Measurements from ENCODE around the gene MRLN.

The MRLN gene

DNA sequence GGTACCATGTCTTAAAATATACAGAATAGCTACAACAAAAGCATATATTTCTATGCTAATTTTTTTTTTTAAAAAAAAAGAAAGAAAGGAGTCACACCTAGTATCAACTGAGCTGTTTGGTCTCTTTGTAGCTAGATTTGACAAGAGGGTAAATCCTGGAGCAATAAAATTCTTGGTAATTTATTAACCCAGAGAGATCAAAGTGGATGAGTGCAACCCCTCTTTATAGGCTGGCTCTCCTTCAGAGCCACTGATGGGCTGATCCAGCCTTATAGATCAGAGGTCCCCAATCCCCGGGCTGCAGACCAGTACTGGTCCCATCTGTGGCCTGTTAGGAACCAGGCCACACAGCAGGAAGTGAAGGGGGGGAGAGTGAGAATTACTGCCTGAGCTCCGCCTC lies 19.8 kb upstream of the MRLN start:
- DNase-seq (ENCODE audit: low read depth in 1 of 2, low spot score in 1 of 2): no peak
- TF ChIP-seq, protein P1, sequence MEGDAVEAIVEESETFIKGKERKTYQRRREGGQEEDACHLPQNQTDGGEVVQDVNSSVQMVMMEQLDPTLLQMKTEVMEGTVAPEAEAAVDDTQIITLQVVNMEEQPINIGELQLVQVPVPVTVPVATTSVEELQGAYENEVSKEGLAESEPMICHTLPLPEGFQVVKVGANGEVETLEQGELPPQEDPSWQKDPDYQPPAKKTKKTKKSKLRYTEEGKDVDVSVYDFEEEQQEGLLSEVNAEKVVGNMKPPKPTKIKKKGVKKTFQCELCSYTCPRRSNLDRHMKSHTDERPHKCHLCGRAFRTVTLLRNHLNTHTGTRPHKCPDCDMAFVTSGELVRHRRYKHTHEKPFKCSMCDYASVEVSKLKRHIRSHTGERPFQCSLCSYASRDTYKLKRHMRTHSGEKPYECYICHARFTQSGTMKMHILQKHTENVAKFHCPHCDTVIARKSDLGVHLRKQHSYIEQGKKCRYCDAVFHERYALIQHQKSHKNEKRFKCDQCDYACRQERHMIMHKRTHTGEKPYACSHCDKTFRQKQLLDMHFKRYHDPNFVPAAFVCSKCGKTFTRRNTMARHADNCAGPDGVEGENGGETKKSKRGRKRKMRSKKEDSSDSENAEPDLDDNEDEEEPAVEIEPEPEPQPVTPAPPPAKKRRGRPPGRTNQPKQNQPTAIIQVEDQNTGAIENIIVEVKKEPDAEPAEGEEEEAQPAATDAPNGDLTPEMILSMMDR (IDR thresholded peaks at IDR 0.05; ENCODE audit: insufficient read depth, low read length): no peak
- TF ChIP-seq REST (IDR thresholded peaks at IDR 0.05; ENCODE audit: insufficient replicate concordance, low read depth) (no peak), POLR2AphosphoS5 (IDR thresholded peaks at IDR 0.05; ENCODE audit: low read depth) (no peak), SPI1 (IDR thresholded peaks at IDR 0.05; ENCODE audit: borderline replicate concordance, low read depth) (no peak)
- H3K27ac ChIP-seq (replicated peaks): no peak overlapping the region
- H3K27me3 ChIP-seq (ENCODE audit: insufficient read depth, poor library complexity, severe bottlenecking): no peaks in the 10 kb centered on the region
- no peak overlapping the region for H3K4me3 ChIP-seq (replicated peaks; ENCODE audit: insufficient read depth, low read length)

DNA sequence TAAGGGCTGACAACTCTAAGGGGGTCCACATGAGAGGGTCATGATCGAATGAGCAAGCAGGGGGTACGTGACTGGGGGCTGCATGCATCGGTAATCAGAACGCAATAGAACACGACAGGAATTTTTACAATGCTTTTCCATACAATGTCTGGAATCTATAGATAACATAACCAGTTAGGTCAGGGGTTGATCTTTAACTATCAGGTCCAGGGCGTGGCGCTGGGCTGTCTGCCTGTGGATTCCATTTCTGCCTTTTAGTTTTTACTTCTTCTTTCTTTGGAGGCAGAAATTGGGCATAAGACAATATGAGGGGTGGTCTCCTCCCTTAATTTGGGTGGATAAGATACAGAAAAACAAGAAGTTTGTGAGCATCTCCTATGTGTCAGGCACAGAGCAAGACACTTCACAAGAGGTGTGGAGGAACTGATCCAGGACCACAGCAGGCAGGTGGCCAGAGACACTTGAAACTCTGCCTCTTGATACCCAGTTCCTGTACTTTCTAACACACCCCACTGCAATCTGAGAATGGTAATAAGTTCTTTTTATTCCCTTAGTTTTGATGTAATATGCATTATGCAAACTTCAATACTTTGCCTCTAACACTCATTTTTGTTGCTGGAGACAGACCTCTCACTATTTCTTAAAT lies 18.0 kb upstream of the MRLN start:
- no peak overlapping the region for H3K4me3 ChIP-seq (replicated peaks; ENCODE audit: insufficient read depth, low read length)
- no peak for DNase-seq (ENCODE audit: low read depth in 1 of 2, low spot score in 1 of 2)
- no peak for TF ChIP-seq POLR2AphosphoS5 (IDR thresholded peaks at IDR 0.05; ENCODE audit: low read depth)
- TF ChIP-seq REST (IDR thresholded peaks at IDR 0.05; ENCODE audit: insufficient replicate concordance, low read depth): no peak
- no peak for TF ChIP-seq GABPA (IDR thresholded peaks at IDR 0.05; ENCODE audit: low read depth)
- TF ChIP-seq, protein P1 (IDR thresholded peaks at IDR 0.05; ENCODE audit: insufficient read depth, low read length): no peak
- H3K27ac ChIP-seq (replicated peaks): no peak overlapping the region
- H3K27me3 ChIP-seq (ENCODE audit: insufficient read depth, poor library complexity, severe bottlenecking): no peaks in the 10 kb centered on the region

DNA sequence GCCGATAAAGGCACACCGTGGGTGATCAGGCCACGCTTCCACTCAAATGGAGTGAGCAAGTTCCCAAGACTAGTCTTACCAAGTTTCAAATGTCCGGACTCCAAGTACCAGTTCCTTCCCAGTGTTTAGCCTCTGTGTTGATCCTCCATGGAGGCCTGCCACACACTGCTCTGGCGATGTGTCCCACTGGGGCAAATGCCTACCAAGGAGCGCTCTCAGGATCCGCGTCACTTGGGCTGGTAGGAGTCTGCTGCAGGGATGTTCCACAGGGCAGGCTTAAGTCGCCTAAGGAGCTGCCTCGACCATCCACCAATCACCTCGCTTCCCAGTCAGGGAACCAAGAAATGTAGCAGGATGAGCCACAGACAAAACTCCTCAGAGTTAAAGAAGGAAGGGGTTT lies 17.4 kb upstream of the MRLN start:
- DNase-seq (ENCODE audit: low read depth in 1 of 2, low spot score in 1 of 2): no peak
- Histone ChIP-seq H3K4me3 (replicated peaks; ENCODE audit: insufficient read depth, low read length) (no peak overlapping the region), H3K27me3 (ENCODE audit: insufficient read depth, poor library complexity, severe bottlenecking) (no peaks in the 10 kb centered on the region), H3K27ac (replicated peaks) (no peak overlapping the region)
- TF ChIP-seq REST (IDR thresholded peaks at IDR 0.05; ENCODE audit: insufficient replicate concordance, low read depth) (no peak), POLR2AphosphoS5 (IDR thresholded peaks at IDR 0.05; ENCODE audit: low read depth) (no peak), GABPA (IDR thresholded peaks at IDR 0.05; ENCODE audit: low read depth) (no peak), SPI1 (IDR thresholded peaks at IDR 0.05; ENCODE audit: borderline replicate concordance, low read depth) (no peak)
- TF ChIP-seq, protein P1 (IDR thresholded peaks at IDR 0.05; ENCODE audit: insufficient read depth, low read length): no peak
